ENCODE data around the gene SLC30A9. TPM values are rescaled to one million over a fixed set of nuclear protein-coding genes. Genes with fewer than 3 reads are reported as not detected.
A peak's percentile ranks its signal among the peaks of the same experiment; 100 is the strongest.

SLC30A9 gene
- total and polyA plus RNA-seq, 2 experiments from 2014 or later: 65.5 to 69.5 TPM

DNA sequence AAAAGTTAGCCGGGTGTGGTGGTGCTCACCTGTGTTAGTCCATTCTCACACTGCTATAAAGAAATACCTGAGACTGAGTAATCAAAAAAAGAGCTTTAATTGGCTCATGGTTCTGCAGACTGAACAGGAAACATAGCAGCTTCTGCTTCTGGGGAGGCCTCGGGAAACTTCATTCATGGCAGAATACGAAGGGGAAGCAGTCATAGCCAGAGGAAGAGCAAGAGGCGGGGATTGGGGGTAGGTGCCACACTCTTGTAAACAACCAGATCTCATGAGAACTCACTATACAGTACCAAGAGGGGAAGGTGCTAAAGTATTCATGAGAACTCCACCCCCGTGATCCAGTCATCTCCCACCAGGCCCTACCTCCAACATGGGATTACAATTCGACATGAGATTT lies 98.1 kb downstream of the SLC30A9 start:
- TF ChIP-seq EZH2 (IDR thresholded peaks at IDR 0.05; ENCODE audit: insufficient read depth, poor library complexity, severe bottlenecking): no peak
- TF ChIP-seq EZH2phosphoT487 (IDR thresholded peaks at IDR 0.05; ENCODE audit: insufficient read depth, low read depth): no peak
- Histone ChIP-seq H3K4me1 (ENCODE audit: insufficient read depth) (peaks cover 4% of the 10 kb centered on the region; the same call in 1 of the 2 replicates), H2AFZ (no peak overlapping the region), H3K9me3 (ENCODE audit: low read depth) (no peaks in the 10 kb centered on the region), H3K9ac (no peak overlapping the region), H3K79me2 (ENCODE audit: insufficient read depth) (no peaks in the 10 kb centered on the region), H3K9me2 (ENCODE audit: insufficient read depth) (no peaks in the 10 kb centered on the region), H3K4me2 (ENCODE audit: unreplicated experiment) (no peak overlapping the region), H3K27ac (no peak overlapping the region), H3K27me3 (replicated peaks; ENCODE audit: insufficient read depth) (no peaks in the 10 kb centered on the region), H4K20me1 (ENCODE audit: insufficient read depth) (no peaks in the 10 kb centered on the region), H3K4me3 (no peak overlapping the region), H3K36me3 (ENCODE audit: low read depth) (0 out of 2 replicates have a peak, but pooled peaks cover 18% of the 10 kb centered on the region), H3F3A (ENCODE audit: insufficient read depth) (no peaks in the 10 kb centered on the region)
- in situ Hi-C loops (cut with MboI): no loop called here
- WGBS, 2 experiments (ENCODE audit: low coverage in 1 of 2, low lambda C conversion rate in 2 of 2, missing lambda C conversion rate in 2 of 2): 96 to 100% methylated on average over 5 to 6 of the region's 6 CpGs
- no peak for DNase-seq

DNA sequence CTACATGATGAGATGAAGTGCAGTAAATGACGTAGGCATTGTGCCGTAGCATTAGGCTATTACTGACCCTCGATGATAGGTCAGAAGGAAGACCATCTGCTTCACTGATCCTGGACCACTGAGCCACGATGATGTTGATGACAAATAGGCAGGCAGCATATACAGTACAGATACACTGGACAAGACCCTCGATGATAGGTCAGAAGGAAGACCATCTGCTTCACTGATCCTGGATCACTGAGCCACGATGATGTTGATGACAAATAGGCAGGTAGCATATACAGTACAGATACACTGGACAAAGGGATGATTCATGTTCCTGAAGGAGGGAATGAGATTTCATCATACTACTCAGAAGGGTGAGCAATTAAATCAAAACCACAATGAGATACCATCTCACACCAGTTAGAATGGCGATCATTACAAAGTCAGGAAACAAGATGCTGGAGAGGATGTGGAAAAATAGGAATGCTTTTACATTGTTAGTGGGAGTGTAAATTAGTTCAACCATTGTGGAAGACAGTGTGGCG lies 111.2 kb downstream of the SLC30A9 start:
- Histone ChIP-seq H3K27ac (no peak overlapping the region), H3K79me2 (ENCODE audit: insufficient read depth) (no peaks in the 10 kb centered on the region), H3K27me3 (replicated peaks; ENCODE audit: insufficient read depth) (0 out of 2 replicates have a peak, but pooled peaks cover 4% of the 10 kb centered on the region), H4K20me1 (ENCODE audit: insufficient read depth) (no peaks in the 10 kb centered on the region), H3K9me2 (ENCODE audit: insufficient read depth) (no peaks in the 10 kb centered on the region), H3K9ac (no peak overlapping the region), H3K36me3 (ENCODE audit: low read depth) (no peaks in the 10 kb centered on the region), H3F3A (ENCODE audit: insufficient read depth) (no peaks in the 10 kb centered on the region), H3K9me3 (ENCODE audit: low read depth) (no peaks in the 10 kb centered on the region), H3K4me3 (no peak overlapping the region), H3K4me1 (ENCODE audit: insufficient read depth) (no peaks in the 10 kb centered on the region), H2AFZ (no peak overlapping the region), H3K4me2 (ENCODE audit: unreplicated experiment) (no peak overlapping the region)
- DNase-seq: peak; percentile 41
- 74 to 76% methylated on average over 8 of the region's 8 CpGs for WGBS, 2 experiments (ENCODE audit: low coverage in 1 of 2, low lambda C conversion rate in 2 of 2, missing lambda C conversion rate in 2 of 2)
- TF ChIP-seq EZH2 (IDR thresholded peaks at IDR 0.05; ENCODE audit: insufficient read depth, poor library complexity, severe bottlenecking) (no peak), EZH2phosphoT487 (IDR thresholded peaks at IDR 0.05; ENCODE audit: insufficient read depth, low read depth) (no peak)
- in situ Hi-C loops (cut with MboI): no loop called here

DNA sequence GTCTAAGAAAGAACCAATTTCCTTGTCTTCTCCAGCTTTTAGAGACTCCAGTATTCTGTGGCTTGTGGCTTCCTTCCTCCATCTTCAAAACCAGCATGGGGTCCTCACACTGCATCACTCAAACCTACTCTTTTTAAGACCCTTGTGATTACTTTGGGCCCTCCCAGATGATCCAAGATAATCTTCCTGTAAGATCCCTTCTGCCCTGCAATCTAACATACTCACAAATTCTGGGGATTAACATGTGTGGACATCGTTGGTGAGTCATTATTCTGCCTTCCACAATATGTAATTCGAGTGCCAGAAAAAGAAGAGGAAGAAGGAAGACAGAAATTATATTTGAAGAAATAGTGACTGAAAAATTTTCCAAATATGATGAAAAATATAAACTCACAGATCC lies 114.2 kb downstream of the SLC30A9 start:
- H3K4me3 ChIP-seq: no peak overlapping the region
- 20 to 27% methylated on average over 2 of the region's 2 CpGs for WGBS, 2 experiments (ENCODE audit: low coverage in 1 of 2, low lambda C conversion rate in 2 of 2, missing lambda C conversion rate in 2 of 2)

DNA sequence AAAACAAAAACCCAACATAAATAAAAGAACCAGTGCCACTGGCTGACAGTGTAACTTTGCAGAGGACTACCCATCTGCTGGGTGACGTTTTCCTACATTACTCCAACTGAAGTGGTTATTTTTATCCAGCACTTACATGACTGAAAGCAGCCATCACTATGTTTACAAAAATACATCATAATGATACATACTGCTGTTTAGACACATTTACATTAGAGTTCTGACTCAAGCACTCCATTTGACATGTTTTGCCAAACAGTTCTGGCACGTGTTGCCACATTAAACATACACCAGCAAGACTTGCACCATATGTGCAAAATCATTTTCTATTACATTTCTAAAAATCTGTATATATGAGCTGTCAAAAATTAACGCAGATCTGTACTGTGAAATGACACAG lies 122.5 kb downstream of the SLC30A9 start:
- no peak overlapping the region for H3K4me2 ChIP-seq (ENCODE audit: unreplicated experiment)

More for the DNA sequence above, 114.2 kb downstream of the SLC30A9 start:
- in situ Hi-C loops (cut with MboI): no loop called here
- Histone ChIP-seq H3K36me3 (ENCODE audit: low read depth) (no peaks in the 10 kb centered on the region), H2AFZ (no peak overlapping the region), H4K20me1 (ENCODE audit: insufficient read depth) (no peaks in the 10 kb centered on the region), H3K27ac (no peak overlapping the region), H3K9me3 (ENCODE audit: low read depth) (no peaks in the 10 kb centered on the region), H3K9ac (no peak overlapping the region), H3F3A (ENCODE audit: insufficient read depth) (no peaks in the 10 kb centered on the region), H3K27me3 (replicated peaks; ENCODE audit: insufficient read depth) (peaks cover 9% of the 10 kb centered on the region; the same call in 1 of the 2 replicates), H3K79me2 (ENCODE audit: insufficient read depth) (no peaks in the 10 kb centered on the region), H3K4me2 (ENCODE audit: unreplicated experiment) (no peak overlapping the region), H3K9me2 (ENCODE audit: insufficient read depth) (no peaks in the 10 kb centered on the region), H3K4me1 (ENCODE audit: insufficient read depth) (no peaks in the 10 kb centered on the region)
- peak; percentile 50 for DNase-seq
- TF ChIP-seq EZH2 (IDR thresholded peaks at IDR 0.05; ENCODE audit: insufficient read depth, poor library complexity, severe bottlenecking): no peak
- no peak for TF ChIP-seq EZH2phosphoT487 (IDR thresholded peaks at IDR 0.05; ENCODE audit: insufficient read depth, low read depth)

More for the DNA sequence above, 122.5 kb downstream of the SLC30A9 start:
- H3K9ac ChIP-seq: no peak overlapping the region
- no peaks in the 10 kb centered on the region for H3F3A ChIP-seq (ENCODE audit: insufficient read depth)
- H3K79me2 ChIP-seq (ENCODE audit: insufficient read depth): no peaks in the 10 kb centered on the region
- TF ChIP-seq EZH2 (IDR thresholded peaks at IDR 0.05; ENCODE audit: insufficient read depth, poor library complexity, severe bottlenecking) (no peak), EZH2phosphoT487 (IDR thresholded peaks at IDR 0.05; ENCODE audit: insufficient read depth, low read depth) (no peak)
- no peaks in the 10 kb centered on the region for H3K9me3 ChIP-seq (ENCODE audit: low read depth)
- H3K36me3 ChIP-seq (ENCODE audit: low read depth): no peaks in the 10 kb centered on the region
- H3K27ac ChIP-seq: no peak overlapping the region
- 1 to 3% methylated on average over 3 of the region's 3 CpGs for WGBS, 2 experiments (ENCODE audit: low coverage in 1 of 2, low lambda C conversion rate in 2 of 2, missing lambda C conversion rate in 2 of 2)
- H3K27me3 ChIP-seq (replicated peaks; ENCODE audit: insufficient read depth): peaks cover 37% of the 10 kb centered on the region; the same call in 1 of the 2 replicates
- H4K20me1 ChIP-seq (ENCODE audit: insufficient read depth): no peaks in the 10 kb centered on the region
- no peak overlapping the region for H3K4me3 ChIP-seq
- H2AFZ ChIP-seq: no peak overlapping the region
- no peaks in the 10 kb centered on the region for H3K9me2 ChIP-seq (ENCODE audit: insufficient read depth)
- no peak for DNase-seq
- in situ Hi-C loops (cut with MboI): no loop called here
- no peaks in the 10 kb centered on the region for H3K4me1 ChIP-seq (ENCODE audit: insufficient read depth)
